ENCODE measurements around the gene CAMTA1.

The CAMTA1 gene

DNA sequence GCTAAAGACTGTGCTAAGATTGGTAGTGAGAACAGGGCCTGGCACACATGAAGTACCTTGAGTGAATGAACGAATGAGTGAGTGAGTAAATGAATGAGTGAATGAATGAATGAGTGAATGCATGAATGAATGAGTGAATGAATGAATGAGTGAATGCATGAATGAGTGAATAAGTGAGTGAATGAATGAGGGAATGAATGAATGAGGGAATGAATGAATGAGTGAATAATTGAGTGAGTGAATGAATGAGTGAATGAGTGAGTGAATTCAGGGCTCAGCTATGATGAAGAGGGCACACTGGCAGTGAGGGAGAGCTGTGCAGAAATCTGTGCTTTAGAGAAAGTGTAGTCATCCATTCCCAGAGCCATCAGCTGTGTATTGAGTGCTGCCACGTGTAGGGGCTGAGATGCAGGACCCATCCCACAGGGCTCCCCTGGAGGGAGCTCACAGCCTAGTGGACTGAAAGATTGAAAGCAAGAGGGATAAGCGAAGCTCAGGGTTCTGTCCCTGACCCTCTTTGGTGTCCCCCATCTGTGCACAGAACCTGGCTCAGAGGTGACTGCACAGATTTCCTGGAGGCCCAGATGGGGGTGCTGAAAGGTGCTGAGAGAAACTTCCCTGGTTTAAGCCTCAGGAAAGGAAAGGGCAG lies 767.9 kb downstream of the CAMTA1 start:
- DNase-seq (ENCODE audit: low spot score in 2 of 2) (no peak), ATAC-seq (peak; percentile 14)
- Mint-ChIP-seq H3K36me3 (no peaks in the 10 kb centered on the region), H3K9me3 (no peaks in the 10 kb centered on the region), H3K4me3 (no peak overlapping the region), H3K4me1 (peaks cover 44% of the 10 kb centered on the region), H3K27ac (no peak overlapping the region)

- ATAC-seq (no peak), DNase-seq (ENCODE audit: low spot score in 2 of 2) (no peak)
- Mint-ChIP-seq H3K4me3 (no peak overlapping the region), H3K4me1 (peaks cover 31% of the 10 kb centered on the region), H3K27ac (no peak overlapping the region), H3K9me3 (no peaks in the 10 kb centered on the region), H3K36me3 (no peaks in the 10 kb centered on the region)
Measured at GRCh38 chr1:7554385-7555235, 769.4 kb downstream of the CAMTA1 start.

- Mint-ChIP-seq H3K4me3 (no peak overlapping the region), H3K9me3 (no peaks in the 10 kb centered on the region), H3K27ac (no peak overlapping the region), H3K4me1 (peaks cover 25% of the 10 kb centered on the region), H3K36me3 (no peaks in the 10 kb centered on the region)
- ATAC-seq (no peak), DNase-seq (ENCODE audit: low spot score in 2 of 2) (no peak)
Measured at GRCh38 chr1:7555391-7556185, 770.3 kb downstream of the CAMTA1 start.

DNA sequence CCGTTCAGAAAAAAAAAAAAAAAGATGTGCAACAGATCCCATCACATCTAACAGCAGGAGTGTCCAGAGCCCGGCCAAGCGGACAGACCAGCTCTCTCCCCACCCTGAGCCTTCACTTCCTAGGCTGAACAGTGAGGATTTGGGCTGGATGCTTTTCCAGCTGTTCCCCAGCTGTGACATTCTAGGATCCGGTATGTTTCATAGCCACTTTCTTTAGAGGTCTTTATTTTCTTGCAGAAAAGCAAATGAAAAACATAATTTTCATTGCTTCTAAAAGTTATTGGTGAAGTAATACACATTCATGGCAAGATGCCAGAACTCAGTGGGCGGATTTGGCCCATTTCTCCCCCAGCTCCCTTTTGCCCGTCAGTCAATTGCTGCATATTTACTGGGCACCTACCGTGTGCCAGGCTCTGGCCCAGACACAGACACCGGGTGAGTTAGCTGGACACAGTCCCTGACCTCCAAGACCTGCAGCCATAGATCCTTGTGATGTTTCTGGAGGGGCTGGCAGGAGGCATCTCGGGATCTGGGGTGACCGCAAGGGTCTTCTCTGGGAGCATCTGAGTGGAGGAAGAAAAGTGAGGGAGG lies 772.1 kb downstream of the CAMTA1 start:
- no peaks in the 10 kb centered on the region for H3K9me3 Mint-ChIP-seq
- no peaks in the 10 kb centered on the region for H3K36me3 Mint-ChIP-seq
- DNase-seq (ENCODE audit: low spot score in 2 of 2) (no peak), ATAC-seq (no peak)
- H3K4me1 Mint-ChIP-seq = peaks cover 25% of the 10 kb centered on the region
- no peak overlapping the region for H3K4me3 Mint-ChIP-seq
- no peak overlapping the region for H3K27ac Mint-ChIP-seq

DNA sequence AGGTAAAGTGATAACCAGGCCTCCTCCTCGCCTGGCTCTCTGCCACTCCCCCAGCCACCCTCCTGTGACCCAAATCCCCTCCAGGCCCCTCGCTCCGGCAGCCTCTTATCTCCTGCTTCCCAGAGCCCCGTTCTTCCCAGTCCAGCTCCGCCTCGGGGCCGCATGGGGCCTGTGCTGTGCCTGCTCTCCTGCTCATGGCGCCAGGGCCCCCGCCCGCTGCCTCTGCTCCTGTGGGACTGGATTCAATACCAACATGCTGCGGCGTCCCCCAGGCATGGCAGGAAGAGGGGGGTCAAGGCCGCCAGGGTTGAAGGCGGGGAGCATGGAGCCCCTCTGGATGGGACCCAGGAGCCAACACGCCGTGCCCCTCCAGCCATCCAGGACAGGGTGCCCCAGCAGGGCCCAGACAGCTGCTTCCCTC lies 772.8 kb downstream of the CAMTA1 start:
- Mint-ChIP-seq H3K27ac (no peak overlapping the region), H3K36me3 (no peaks in the 10 kb centered on the region), H3K4me3 (no peak overlapping the region), H3K4me1 (peaks cover 22% of the 10 kb centered on the region), H3K9me3 (no peaks in the 10 kb centered on the region)
- DNase-seq (ENCODE audit: low spot score in 2 of 2) (no peak), ATAC-seq (no peak)

DNA sequence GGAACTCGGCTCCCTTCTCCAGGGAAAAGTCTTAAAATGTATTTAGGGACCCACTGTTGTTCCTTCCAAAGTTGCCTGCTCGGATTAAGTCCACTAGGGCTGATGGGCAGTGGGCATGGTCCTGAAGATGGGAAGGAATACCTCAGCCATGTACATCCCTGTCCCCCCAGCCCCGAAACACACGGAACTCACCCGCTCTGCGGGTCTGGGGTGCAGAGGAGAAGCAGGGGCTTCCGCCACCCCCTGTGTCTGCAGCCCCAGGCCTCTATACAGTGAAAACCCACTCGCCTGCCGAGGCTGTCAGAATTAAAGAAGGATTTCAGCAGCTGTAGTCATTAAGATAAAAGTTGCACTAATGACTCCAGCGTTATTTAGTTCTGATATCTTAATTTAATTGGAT lies 773.2 kb downstream of the CAMTA1 start:
- Mint-ChIP-seq H3K9me3 (no peaks in the 10 kb centered on the region), H3K4me3 (no peak overlapping the region), H3K27ac (no peak overlapping the region), H3K4me1 (peaks cover 20% of the 10 kb centered on the region), H3K36me3 (no peaks in the 10 kb centered on the region)
- DNase-seq (ENCODE audit: low spot score in 2 of 2) (no peak), ATAC-seq (no peak)

DNA sequence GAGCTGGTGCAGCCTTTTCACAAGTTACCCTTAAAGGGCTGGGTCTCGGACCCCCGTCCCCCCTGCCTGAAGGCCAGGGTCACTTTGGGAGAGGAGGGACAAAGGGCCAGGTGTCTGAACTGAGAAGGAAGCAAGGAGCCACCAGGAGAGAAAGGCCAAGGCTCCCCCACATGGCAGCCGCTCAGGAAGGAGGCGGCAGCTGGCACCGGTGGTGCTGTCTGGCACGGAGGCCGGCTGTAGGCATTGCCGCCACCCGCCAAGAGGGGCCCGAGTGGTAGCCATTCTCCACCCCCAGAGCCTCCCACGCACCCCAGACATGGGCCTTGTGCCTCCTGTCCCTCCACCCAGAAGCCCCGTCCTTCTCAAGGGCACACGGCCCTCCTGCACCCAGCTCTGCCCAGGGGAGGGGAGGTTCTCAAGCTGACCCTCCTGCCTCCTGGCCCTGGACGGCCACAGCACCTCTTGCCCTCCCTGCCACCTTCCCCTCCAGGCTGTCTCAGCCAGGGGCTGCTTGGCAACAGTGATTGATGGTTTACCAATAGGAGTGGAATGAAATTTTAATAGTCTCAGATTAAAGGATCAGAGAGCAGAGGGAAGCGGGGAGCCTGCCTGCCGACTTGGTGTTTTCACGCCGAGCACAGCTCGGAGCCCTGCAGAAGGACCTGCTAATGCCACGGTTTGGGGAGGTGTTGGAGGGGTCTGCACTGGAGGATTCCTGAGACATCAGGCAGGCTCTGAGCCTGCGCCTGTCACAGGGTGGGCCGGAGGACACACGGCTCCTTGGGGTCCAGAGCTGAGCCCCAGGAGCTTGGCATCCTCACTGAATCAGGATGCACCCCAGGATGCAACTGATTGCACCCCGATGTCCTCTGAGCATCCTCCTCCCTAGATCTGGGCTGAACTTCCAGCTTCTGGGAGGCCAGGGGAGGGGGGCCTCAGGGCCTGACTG lies 773.9 kb downstream of the CAMTA1 start:
- Mint-ChIP-seq H3K36me3 (no peaks in the 10 kb centered on the region), H3K4me3 (no peak overlapping the region), H3K4me1 (peaks cover 14% of the 10 kb centered on the region), H3K9me3 (no peaks in the 10 kb centered on the region), H3K27ac (no peak overlapping the region)
- DNase-seq (ENCODE audit: low spot score in 2 of 2) = no peak
- ATAC-seq = no peak

DNA sequence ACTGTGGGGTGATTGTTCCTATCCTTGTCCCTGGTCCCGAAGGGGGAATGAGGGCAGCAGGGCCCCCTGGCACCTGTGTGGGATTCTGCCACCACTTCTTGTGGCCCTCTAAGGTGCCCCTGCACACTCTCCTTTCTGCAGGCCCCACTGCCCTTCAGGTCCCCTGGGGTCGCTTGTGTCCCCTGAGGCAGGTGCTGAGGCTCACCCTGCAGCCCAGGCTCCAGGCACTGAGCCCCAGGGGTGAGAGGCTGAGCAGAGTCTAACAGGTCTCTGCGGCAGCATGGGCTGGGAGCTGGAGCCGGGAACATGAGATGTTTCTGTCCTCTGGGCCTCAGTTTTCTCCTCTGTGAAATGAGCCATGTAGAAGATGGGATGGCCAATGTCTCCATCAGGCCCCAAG lies 774.9 kb downstream of the CAMTA1 start:
- H3K4me1 Mint-ChIP-seq = peaks cover 8% of the 10 kb centered on the region
- no peak overlapping the region for H3K4me3 Mint-ChIP-seq
- peak overlapping the region; percentile 14 for H3K27ac Mint-ChIP-seq
- no peaks in the 10 kb centered on the region for H3K9me3 Mint-ChIP-seq
- ATAC-seq (no peak), DNase-seq (ENCODE audit: low spot score in 2 of 2) (no peak)
- no peaks in the 10 kb centered on the region for H3K36me3 Mint-ChIP-seq

GRCh38 chr1:7560601-7561181 lies 775.4 kb downstream of the CAMTA1 start:
- H3K4me3 Mint-ChIP-seq = no peak overlapping the region
- peak; percentile 5 for ATAC-seq
- H3K4me1 Mint-ChIP-seq = peaks cover 2% of the 10 kb centered on the region
- H3K27ac Mint-ChIP-seq = peak overlapping the region; percentile 14
- H3K9me3 Mint-ChIP-seq = no peaks in the 10 kb centered on the region
- H3K36me3 Mint-ChIP-seq = no peaks in the 10 kb centered on the region
- no peak for DNase-seq (ENCODE audit: low spot score in 2 of 2)

DNA sequence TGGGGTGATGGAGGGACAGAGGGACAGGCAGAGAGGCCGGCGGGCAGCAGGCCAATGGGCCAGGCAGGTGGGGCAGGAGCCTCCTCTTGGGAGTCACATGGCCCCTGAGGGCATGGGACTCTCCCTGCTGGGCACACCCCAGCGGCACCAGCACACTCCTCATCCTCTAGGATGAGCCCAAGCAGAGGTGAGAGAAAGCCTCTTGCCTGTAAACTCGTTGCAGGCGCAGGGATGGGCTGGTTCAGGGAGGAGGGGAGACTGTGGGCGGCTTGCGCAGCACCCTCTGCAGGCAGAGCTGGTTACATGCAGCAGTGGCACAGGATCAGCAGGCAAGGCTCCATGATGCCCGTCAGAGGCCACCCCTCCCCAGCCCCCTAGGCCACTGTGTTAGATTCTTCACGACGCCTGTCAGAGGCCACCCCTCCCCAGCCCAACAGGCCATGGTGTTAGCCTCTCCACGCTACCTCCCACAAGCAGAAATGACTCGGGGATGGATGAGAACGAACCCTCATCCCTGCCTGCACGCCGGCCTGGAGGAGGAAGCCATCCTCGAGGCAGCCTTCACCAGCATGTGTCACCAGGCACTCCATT lies 776.2 kb downstream of the CAMTA1 start:
- Mint-ChIP-seq H3K27ac (no peak overlapping the region), H3K4me1 (no peaks in the 10 kb centered on the region), H3K4me3 (no peak overlapping the region), H3K36me3 (no peaks in the 10 kb centered on the region), H3K9me3 (no peaks in the 10 kb centered on the region)
- no peak for DNase-seq (ENCODE audit: low spot score in 2 of 2)
- ATAC-seq = peak; percentile 24

DNA sequence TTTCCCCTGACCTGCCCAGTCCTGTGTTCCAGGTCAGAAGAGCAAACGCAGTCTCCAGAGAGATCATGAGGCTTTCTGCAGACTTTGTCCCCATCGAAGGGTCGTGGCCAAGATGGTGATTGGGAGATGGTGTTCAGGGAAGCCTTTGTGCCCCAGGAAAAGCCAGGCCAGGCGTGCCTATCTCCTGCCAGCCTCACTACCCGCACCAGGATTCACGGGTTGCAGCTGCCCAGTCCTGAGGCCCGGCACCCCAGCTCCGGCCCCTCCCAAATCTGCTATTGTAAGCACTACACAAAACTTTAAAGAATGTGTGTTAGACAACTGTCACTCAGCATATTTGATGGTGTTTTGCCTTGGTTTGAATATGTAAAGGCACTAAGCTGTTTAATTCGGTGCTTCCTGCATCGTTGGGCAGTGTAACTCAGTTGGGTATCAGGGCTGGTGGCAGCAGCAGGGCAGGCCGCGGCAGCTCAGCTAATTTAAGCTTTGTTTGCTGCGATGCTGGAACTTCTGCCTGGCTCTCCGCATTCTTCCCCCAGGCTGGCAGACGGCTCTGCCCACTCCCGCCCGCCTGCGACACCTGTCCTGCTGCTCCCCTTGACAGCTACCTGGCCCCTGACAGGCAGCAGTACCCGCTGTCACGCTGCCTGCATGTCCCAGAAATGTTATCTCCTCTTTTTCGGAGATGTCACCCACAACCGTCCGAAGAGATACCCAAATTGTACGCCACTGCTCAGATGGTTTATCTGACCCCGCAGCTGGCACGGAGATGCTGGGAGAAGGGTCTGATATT lies 776.9 kb downstream of the CAMTA1 start:
- DNase-seq (ENCODE audit: low spot score in 2 of 2) (no peak), ATAC-seq (no peak)
- H3K27ac Mint-ChIP-seq = no peak overlapping the region
- no peak overlapping the region for H3K4me3 Mint-ChIP-seq
- H3K36me3 Mint-ChIP-seq = no peaks in the 10 kb centered on the region
- H3K4me1 Mint-ChIP-seq = no peaks in the 10 kb centered on the region
- H3K9me3 Mint-ChIP-seq = no peaks in the 10 kb centered on the region

- ATAC-seq = no peak
- no peaks in the 10 kb centered on the region for H3K4me1 Mint-ChIP-seq
- H3K27ac Mint-ChIP-seq = no peak overlapping the region
- H3K36me3 Mint-ChIP-seq = no peaks in the 10 kb centered on the region
- no peak for DNase-seq (ENCODE audit: low spot score in 2 of 2)
- H3K9me3 Mint-ChIP-seq = no peaks in the 10 kb centered on the region
- no peak overlapping the region for H3K4me3 Mint-ChIP-seq
Measured at GRCh38 chr1:7562729-7563605, 777.7 kb downstream of the CAMTA1 start.
